ENCODE measurements around the gene SOCS6. TPM values are rescaled to one million over a fixed set of nuclear protein-coding genes. Genes with fewer than 3 reads are reported as not detected.
"Not testable (repeated sequence)": the region's sequence is repeated elsewhere in the genome, so short reads cannot be mapped to it uniquely, and the experiment has no call there.

The SOCS6 gene, protein sequence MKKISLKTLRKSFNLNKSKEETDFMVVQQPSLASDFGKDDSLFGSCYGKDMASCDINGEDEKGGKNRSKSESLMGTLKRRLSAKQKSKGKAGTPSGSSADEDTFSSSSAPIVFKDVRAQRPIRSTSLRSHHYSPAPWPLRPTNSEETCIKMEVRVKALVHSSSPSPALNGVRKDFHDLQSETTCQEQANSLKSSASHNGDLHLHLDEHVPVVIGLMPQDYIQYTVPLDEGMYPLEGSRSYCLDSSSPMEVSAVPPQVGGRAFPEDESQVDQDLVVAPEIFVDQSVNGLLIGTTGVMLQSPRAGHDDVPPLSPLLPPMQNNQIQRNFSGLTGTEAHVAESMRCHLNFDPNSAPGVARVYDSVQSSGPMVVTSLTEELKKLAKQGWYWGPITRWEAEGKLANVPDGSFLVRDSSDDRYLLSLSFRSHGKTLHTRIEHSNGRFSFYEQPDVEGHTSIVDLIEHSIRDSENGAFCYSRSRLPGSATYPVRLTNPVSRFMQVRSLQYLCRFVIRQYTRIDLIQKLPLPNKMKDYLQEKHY
- polyA plus RNA-seq (2014; cell fraction: cytosol; rRNA removed): 7.9 and 9.9 TPM in 2 replicates
- 5.9 and 8.1 TPM in 2 replicates for polyA plus RNA-seq (2014; cell fraction: nucleus; rRNA removed)

DNA sequence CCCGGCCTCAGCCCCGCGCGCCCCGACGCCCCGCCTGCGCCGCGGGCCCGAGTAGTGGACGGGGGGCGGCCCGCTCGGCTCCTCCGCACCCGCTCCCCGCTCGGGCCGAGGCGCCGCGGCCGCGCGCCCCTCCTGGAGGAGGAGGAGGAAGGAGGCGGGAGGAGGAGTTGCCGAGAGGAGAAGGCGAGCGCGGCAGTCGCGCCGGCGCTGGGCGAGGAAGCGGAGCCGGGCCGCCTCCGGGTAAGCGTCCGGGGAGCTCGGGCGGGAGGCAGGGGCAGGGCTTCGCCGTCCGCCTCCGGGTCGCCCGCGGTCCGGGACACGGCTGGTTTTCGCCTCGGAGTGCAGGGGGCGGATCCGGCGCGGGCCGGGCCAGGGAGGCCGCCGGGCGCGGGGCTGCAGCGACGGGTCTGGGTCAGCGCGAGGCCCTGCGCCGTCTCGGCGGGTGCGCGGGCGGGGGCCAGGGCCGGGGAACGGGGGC, at the start of gene SOCS6:
Gene SOCS6, plus strand, starts transcription at position 195 of the 478 bp plus-strand sequence. CDS start 35,624 bp downstream, outside the sequence.
- peak; percentile 68 for DNase-seq (ENCODE audit: low spot score)

DNA sequence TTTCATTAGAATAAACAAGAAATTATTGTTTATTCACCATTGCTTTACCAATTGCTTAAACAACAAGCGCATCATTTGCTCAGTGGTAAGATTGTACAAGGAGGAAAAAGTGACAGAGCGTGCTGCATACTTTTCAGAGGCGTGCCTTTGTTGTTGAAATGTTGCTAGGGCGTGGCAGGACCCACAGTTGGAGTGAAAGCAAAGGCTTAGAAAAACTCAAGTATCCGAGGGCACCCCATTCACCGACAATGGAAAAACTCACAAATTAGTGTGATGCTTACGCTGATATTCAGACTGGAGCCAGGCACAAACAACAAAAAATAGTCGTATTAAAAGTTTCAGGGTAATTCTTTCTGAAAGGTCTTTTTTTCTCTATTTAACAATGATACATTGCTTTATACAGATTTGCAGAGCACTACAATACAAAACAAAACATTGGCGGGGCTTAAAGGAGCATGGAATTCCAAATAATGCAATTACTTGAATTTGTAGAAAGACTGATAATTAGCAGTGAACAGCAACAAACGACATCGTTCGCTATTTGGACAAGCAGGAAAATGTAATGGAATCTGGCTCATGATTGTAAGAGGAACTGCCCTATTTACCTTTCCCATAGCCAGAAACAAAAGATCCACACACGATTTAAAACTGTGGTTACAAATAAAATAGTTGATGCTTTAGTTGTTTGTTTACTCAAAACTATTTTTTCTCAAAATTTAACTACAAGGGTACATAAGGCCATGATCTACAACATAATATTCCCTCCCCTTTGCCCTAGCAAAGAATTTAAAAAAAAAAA, 45.5 kb upstream of the SOCS6 start:
- DNase-seq (ENCODE audit: low spot score): no peak

DNA sequence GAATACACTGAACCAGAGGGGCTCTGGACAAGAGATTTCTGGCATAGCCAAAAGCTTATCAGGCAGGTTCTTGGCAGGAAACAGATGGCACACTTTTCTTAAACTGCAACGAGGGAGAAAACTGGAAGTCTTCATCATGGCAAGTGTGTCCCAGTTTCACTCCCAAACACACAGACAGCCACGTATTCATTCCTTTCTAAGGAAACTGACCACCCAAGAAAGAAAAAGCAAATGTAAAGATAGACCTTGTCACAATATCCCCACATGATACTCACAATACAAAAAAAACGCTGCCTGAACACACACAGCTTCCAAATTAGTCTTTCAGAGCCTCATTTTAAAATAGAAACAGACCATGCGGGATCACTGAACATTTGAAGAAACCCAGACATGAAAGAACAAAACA, 42.8 kb upstream of the SOCS6 start:
- DNase-seq (ENCODE audit: low spot score): no peak

DNA sequence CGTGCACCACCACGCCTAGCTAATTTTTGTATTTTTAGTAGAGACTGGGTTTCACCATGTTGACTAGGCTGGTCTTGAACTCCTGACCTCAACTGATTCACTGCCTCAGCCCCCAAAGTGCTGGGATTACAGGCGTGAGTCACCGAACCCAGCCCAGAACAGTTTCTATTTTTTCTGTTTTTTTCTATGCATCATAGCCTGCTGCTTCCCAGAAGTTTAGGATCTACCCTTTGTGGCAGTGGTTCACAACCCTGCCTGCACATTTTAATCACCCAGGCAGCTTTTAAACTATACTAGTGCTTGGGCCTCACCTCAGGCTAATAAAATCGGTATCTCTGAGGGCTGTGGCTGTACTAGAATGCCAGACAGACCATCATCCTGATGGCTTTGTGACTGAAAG, 39.7 kb upstream of the SOCS6 start:
- no peak for DNase-seq (ENCODE audit: low spot score)

DNA sequence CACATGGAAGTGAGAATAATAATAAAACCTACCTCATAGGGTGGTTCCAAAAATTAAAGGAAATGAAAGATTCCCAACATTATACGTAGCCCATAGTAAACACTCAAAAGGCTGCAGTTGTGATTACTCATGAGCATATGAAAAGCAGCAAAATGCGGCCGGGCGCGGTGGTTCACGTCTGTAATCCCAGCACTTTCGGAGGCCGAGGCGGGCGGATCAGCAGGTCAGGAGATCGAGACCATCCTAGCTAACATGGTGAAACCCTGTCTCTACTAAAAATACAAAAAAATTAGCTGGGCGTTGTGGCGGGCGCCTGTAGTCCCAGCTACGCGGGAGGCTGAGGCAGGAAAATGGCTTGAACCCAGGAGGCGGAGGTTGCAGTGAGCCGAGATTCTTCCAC, 39.0 kb upstream of the SOCS6 start:
- DNase-seq (ENCODE audit: low spot score): not testable (repeated sequence)

DNA sequence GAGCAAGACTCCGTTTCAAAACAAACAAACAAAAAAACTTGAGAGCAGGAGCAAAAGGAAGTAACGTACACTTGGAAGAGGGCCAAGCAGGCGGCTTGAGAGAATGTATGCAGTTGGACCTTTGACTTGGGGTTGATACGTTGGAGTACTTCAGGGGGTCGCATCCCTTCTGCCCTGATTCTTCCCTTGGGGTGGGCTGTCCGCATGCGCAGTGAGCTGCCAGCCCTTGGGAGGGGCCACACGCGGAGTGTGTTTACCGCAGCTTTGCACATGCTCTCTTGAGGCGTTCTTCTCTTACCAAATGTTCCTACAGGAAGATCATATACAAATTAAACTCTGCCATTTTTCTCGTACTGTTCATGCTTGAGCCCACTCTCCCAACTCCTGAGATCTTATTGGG, 38.1 kb upstream of the SOCS6 start:
- DNase-seq (ENCODE audit: low spot score): no peak

DNA sequence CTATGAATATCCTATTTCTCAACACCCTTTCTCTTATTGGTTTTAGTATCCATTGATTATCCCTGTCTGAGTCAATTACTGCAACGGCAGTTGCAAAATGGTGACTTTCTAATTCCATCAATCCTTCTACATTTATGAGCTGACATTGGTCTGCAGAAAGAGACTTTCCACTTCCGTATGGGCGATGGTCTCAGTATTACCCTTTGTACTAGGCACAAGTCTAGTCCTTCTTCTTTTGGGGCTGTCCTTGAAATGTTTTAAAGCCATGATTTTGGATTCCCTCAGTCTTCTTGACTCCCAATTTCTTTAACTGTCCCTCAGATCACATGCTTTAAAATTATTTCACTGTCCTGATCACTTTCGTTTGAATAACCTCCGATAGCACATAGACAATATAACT, 32.7 kb upstream of the SOCS6 start:
- DNase-seq (ENCODE audit: low spot score): no peak

DNA sequence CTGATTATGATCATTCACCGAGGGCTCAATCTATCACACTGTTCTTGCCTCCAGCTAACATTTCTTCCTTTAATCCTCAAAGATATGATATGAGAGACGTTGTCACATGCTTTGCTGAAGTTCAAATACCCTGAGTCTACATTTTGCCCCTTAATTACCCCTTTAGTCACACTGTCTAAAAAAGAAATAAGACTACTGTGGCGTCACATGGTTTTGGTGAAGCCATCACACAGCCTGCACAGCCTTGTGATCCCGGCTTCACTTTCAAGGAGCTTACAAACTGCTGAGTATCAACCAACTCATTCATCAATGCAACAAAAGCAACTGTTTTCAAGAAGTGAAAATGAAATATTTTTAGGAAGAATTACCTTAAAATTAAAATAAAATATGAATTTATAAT, 31.9 kb upstream of the SOCS6 start:
- DNase-seq (ENCODE audit: low spot score): no peak

DNA sequence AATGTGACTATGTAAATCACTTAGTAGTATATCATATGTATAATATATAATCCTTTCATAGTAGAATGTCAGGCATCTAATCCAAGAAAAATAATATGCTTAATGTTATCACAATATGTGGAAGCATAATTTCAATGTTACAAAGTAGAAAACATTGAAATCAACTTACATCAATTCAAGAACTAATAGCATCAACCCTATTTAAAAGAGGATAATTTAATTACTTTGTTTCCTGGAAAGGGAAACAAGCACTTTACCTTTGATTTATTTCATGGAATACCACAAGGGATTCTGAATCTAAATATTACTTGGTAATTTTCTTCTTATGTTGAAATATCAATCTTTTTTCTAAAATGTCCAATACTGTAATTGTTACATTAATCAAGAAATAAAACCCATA, 30.6 kb upstream of the SOCS6 start:
- no peak for DNase-seq (ENCODE audit: low spot score)

DNA sequence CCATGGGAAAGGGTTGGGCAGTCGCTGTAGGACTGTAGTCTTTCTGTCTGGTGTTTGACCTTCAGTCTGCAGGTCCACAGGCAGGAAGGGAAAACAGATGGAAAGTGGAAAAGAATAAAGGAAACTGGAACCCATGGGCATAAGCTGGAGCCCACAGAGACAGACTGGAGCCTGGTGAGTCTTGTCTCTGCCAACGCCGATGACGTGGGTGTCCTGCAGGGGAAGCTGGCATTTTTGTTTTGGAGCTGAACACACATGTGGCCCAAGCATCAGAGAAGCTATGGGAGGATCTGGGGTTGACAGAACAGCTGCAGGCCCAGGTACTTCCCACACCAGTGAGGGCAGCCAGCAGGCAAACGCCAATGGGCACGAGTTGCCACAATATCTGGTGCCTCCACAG, 28.2 kb upstream of the SOCS6 start:
- no peak for DNase-seq (ENCODE audit: low spot score)

DNA sequence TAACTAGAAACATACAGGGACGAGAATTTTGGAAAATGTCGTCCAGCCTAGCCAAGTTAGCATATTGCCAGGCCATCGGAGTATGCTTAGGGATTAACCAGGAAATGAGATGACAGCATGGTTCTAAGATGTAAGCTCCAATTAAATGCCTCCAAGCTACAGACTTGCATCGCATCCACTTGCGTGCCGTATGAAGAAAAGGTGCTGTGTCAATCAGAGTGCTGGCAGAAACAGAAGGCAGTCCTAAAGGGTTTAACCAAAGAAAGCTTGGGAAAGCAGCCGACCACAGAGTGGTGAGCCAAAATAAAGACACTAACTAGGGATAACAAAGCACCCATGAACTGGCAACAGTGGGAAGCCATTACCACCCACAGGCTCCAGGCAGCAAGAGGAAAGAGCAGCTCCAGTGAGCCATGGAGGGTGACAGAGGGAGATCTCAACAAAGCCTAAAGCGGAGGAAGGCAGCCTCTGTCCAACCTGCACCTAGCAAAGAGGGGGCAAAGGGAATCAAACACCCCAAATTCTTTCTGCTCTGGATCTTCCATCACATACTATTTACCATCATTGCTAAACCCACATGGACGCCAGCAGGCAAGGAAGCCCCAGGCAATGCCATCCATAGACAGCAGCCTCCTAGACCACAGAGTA, 27.6 kb upstream of the SOCS6 start:
- no peak for DNase-seq (ENCODE audit: low spot score)

DNA sequence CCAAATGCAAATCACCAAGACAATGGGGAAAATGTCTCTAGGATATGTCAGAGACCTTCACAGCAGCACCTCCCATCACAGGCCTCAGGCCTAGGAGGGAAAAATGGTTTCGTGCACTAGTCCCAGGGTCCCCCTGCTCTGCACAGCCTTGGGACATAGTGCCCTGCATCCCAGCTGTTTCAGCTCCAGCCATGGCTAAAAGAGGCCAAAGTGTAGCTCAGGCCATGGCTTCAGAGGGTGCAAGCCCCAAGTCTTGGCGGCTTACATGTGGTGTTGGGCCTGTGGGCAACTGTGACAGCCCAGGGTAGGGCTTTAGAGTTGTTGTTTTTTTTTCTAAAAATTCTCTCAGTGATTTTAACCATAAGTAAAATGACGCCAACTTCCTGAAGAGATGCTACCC, 25.5 kb upstream of the SOCS6 start:
- no peak for DNase-seq (ENCODE audit: low spot score)

DNA sequence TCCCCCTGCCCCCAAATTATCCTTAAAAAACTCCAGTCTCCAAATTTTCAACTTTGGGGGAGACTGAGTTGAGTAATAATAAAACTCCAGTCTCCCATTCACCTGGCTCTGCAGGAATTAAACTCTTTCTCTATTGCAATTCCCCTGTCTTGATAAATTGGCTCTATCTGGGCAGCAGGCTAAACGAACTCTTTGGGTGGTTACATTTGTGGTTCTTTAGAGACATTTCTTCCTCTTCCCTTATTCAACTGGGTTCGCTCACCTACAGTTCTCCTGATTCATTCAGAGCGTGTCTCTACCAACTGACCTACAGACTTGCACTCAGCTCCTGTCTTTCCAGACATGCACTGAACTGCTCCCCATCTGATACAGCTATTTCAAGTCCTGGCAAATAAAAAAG, 17.1 kb upstream of the SOCS6 start:
- no peak for DNase-seq (ENCODE audit: low spot score)

DNA sequence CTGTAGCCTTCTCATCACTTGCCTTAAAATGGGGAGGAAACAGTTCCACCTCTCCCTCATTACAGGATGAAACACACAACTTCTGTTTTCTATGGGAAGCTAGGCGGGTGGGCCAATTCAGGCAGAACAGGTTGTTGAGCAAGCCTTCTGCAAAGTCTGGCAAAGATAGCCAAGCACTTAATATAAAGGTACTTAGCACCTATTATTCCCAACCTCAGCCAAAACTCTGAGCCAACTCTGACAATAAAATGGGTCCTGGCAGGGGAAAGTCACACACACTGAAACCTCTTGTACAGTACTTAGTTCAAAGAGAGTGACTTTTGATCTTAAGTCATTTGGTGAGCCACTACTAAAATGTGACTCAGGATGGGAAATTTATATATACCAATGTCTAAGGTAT, 15.8 kb upstream of the SOCS6 start:
- DNase-seq (ENCODE audit: low spot score): no peak

DNA sequence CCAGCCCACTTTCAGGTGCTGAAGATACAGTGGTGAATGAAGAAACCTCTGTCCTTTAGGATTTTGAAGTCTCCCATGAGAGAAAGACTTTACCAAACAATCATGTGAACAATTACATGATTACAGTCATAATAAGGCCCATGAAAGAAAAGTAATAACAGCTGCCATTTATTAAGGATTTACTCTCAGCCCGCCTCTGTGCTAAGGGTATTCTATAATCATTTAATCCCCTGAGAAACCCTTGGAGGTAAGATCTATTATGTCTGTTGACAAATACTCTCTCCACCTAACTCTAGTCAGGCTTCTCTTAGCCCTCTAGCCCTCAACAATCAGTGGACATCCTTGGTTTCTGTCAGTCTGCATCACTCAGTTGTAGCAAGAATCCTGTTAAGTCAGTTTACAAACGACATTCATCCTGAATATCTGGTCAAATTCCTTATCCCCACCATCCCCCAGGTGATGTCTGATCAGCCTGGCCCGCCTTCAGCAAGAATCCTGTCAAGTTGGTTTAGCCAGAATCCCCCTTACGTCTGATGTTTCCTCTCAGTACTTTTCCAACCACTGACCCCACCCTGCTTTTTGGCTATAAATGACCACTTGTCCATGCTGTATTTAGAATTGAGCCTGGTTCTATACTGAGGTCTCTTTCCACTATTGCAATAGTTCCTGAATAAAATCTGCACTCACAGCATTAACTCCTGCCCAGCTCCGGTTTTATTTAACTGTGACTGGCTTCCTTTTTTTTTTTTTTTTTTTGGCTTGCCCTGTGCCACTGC, 12.2 kb upstream of the SOCS6 start:
- DNase-seq (ENCODE audit: low spot score): no peak

DNA sequence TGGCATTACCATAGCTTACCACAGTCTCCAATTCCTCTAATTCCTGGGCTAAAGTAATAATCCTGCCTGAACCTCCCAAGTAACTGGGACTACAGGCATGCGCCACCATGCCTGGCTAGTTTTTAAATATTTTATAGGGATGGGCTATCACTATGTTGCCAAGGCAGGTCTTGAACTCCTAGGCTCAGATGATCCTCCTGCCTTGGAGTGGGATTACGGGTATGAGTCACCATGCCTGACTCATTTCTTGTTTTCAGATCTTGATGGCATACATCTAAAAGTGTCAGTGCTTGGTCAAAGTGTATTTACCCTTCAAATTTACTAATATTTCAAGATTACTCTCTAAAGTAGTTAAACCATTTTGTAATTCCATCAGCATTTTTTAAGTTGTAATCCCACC, 9.4 kb upstream of the SOCS6 start:
- DNase-seq (ENCODE audit: low spot score): no peak

DNA sequence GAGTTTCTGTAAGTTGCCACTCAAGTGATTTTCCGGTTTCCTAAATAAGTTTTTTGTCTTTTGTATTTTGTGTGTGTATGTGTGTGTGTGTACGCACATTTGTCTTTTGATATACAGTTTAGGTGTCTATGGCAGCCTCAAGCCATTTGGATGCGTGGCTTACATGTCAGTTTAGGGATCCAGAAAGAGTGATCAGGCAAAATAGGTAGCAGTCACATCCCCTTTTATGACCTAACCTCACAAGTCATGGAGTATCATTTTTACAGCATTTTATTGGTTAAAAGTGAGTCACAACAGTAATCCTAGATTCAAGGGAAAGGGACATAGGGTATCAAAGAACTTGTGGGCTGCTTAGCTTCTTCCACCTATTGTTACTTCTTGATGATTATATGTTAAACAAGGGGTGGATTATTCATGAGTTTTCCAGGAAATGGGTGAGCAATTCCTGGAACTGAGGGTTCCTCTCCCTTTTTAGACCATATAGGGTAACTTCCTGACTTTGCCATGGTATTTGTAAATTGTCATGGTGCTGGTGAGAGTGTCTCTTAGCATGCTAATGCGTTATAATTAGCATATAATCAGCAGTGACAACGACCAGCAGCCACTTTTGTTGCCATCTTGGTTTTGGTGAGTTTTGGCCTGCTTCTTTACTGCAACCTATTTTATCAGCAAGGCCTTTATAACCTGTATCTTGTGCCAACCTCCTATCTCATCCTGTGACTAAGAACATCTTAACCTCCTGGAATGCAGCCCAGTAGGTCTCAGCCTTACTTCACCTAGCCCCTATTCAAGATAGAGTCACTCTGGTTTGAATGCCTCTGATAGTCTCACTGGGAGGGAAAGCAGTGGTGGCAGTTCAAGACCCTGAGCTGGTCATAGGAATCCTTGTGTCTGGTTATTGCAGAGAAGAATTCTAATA, 8.6 kb upstream of the SOCS6 start:
- DNase-seq (ENCODE audit: low spot score): no peak

DNA sequence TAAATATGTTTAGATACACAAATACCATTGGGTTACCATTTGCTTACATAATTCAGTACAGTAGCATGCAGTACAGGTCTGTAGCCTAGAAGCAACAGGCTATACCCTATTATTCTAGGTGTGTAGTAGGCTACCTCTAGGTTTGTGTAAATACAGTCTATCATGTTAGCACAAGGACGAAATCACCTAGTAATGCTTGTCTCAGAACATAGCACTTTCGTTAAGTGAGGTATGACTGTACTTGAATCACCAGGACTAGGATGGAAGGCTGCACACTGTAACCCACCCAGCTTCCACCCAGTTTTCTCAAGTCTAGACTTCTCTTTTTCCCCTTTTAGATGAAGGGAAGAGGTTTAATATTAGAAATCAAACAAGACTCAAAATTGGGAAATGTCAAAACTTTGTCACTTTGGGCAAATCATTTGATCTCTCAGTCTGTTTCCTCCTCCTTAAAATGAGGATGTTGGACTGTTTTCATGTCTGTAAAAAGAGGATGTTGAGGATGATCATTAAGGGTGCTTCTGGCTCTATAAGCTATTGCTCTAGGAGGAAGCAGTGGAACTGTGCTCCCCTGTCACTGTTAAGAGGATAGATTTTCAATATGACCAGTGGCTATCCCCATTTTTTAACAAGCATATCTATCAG, 3.7 kb upstream of the SOCS6 start:
- no peak for DNase-seq (ENCODE audit: low spot score)

DNA sequence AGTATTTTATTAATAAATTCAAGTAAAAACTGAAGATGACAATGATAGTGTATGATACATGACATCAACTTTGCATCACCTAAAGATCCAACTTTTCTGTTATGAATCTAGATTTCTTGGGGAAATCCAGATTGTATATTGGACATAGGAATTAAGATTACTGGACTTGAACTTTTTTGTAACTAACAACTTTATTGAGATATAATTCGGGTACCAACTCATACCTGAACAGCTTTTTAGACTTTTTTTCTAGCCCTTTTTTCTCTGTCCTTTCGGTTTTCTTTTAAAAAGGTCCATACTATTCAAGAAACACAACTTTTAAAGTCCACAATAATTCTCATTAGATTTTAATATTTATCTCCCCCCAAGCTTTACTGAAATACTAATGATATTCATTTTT, 1.1 kb upstream of the SOCS6 start:
- no peak for DNase-seq (ENCODE audit: low spot score)

Data from SK-N-DZ (cell line).